ENCODE measurements around the gene SPTLC2.
"Not testable (repeated sequence)": the region's sequence is repeated elsewhere in the genome, so short reads cannot be mapped to it uniquely, and the experiment has no call there.

Gene SPTLC2

GRCh38 chr14:77616454-77617229 is at the start of gene SPTLC2:
Gene SPTLC2 (minus strand): TSS chr14:77616637. CDS start chr14:77616579, 58 bp downstream.
- Histone ChIP-seq H3K36me3 (no peaks in the 10 kb centered on the region), H3K4me1 (peaks cover 24% of the 10 kb centered on the region), H3K9ac (peak within 1 kb of the TSS; percentile 92), H3K9me3 (no peaks in the 10 kb centered on the region), H3K27me3 (no peaks in the 10 kb centered on the region), H4K20me1 (peaks cover 43% of the 10 kb centered on the region), H3K4me3 (peak within 1 kb of the TSS; percentile 98), H3K4me2 (peak within 1 kb of the TSS; percentile 92), H3K27ac (peak within 1 kb of the TSS; percentile 82)
- TF ChIP-seq Cebpa-rat (IDR thresholded peaks at IDR 0.05), result no peak

GRCh38 chr14:77663293-77663692 is 46.9 kb upstream of the SPTLC2 start:
- Histone ChIP-seq H3K27ac (no peak overlapping the region), H3K4me3 (no peak overlapping the region), H3K27me3 (no peaks in the 10 kb centered on the region), H3K9me3 (no peaks in the 10 kb centered on the region), H3K36me3 (no peaks in the 10 kb centered on the region), H3K9ac (no peak overlapping the region), H4K20me1 (no peaks in the 10 kb centered on the region), H3K4me2 (no peak overlapping the region), H3K4me1 (peaks cover 31% of the 10 kb centered on the region)
- TF ChIP-seq Cebpa-rat (IDR thresholded peaks at IDR 0.05), result no peak

DNA sequence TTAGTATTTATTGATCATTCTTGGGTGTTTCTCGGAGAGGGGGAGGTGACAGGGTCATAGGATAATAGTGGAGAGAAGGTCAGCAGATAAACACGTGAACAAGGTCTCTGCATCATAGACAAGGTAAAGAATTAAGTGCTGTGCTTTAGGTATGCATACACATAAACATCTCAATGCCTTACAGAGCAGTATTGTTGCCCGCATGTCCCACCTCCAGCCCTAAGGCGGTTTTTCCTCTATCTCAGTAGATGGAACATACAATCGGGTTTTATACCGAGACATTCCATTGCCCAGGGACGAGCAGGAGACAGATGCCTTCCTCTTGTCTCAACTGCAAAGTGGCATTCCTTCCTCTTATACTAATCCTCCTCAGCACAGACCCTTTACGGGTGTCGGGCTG is 45.1 kb upstream of the SPTLC2 start:
- H3K4me3 ChIP-seq, H3K9me3 ChIP-seq, H3K27me3 ChIP-seq, H3K9ac ChIP-seq, H4K20me1 ChIP-seq, H3K27ac ChIP-seq, H3K36me3 ChIP-seq: not testable (repeated sequence)
- H3K4me2 ChIP-seq, result peak overlapping the region; percentile 89; the same call in 1 of the 2 replicates
- peaks cover 49% of the 10 kb centered on the region for H3K4me1 ChIP-seq

GRCh38 chr14:77660754-77661153 is 44.3 kb upstream of the SPTLC2 start:
- H3K9me3 ChIP-seq, result no peaks in the 10 kb centered on the region
- H3K4me1 ChIP-seq, result peaks cover 57% of the 10 kb centered on the region
- no peaks in the 10 kb centered on the region for H4K20me1 ChIP-seq
- H3K36me3 ChIP-seq, result no peaks in the 10 kb centered on the region
- H3K4me2 ChIP-seq, result peak overlapping the region; percentile 89
- no peak overlapping the region for H3K9ac ChIP-seq
- peak overlapping the region; percentile 46 for H3K27ac ChIP-seq
- peak overlapping the region; percentile 48 for H3K4me3 ChIP-seq
- H3K27me3 ChIP-seq, result no peaks in the 10 kb centered on the region
- no peak for TF ChIP-seq Cebpa-rat (IDR thresholded peaks at IDR 0.05)

DNA sequence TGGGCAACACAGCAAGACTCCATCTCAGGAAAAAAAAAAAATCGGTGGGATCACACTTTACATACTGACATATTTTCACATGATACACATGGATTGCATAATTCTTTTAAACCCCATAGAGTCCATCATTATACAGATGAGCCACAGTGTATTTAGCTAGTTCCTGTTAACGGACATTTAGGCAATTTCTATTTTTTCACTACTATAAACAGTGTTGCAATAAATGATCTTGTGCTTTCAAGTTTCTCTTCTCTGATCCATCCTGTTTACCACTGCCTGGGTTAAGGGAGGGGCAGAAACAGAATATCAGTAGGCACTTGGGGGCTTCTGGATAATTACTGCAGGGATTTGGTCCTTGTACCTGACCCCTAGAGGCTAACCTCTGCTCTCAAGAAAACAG is 43.4 kb upstream of the SPTLC2 start:
- Histone ChIP-seq H3K4me2 (peak overlapping the region; percentile 89), H3K4me3 (peak overlapping the region; percentile 48; the same call in 1 of the 2 replicates), H3K4me1 (peaks cover 66% of the 10 kb centered on the region), H4K20me1 (no peaks in the 10 kb centered on the region), H3K27me3 (no peaks in the 10 kb centered on the region), H3K9ac (no peak overlapping the region), H3K36me3 (no peaks in the 10 kb centered on the region), H3K27ac (peak overlapping the region; percentile 46), H3K9me3 (no peaks in the 10 kb centered on the region)
- no peak for TF ChIP-seq Cebpa-rat (IDR thresholded peaks at IDR 0.05)

- Histone ChIP-seq H3K36me3 (no peaks in the 10 kb centered on the region), H3K4me3 (peak overlapping the region; percentile 51), H3K9ac (peak overlapping the region; percentile 28; the same call in 1 of the 2 replicates), H3K4me1 (peaks cover 87% of the 10 kb centered on the region), H3K9me3 (no peaks in the 10 kb centered on the region; the same call in 1 of the 2 replicates), H3K27ac (peak overlapping the region; percentile 73), H3K27me3 (no peaks in the 10 kb centered on the region), H4K20me1 (no peaks in the 10 kb centered on the region), H3K4me2 (peak overlapping the region; percentile 89)
- TF ChIP-seq Cebpa-rat (IDR thresholded peaks at IDR 0.05), result no peak
These were observed 40.8 kb upstream of the SPTLC2 start for GRCh38 chr14:77657280-77657679.

DNA sequence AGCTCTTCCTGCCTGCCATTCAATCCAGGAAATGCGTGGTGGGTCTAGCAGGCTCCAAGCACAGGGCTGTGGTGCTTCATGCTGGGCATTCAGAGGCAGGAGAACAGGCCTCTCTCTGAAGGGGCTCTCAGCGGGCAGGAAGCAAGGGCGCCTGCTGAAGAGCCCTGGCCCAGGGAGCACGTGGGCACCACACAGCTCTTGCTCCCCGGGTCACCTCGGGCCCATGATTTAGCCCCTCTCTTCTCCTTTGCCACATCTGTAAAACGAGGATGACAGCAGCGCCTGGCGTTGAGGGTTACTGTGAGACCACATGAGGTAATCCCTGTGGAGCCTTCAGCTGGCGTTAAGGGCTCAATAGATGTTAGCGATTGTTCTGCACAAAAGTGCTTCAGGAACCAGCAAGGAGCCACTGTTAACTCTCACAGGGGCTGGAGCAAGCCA is 37.6 kb upstream of the SPTLC2 start:
- no peaks in the 10 kb centered on the region; the same call in 1 of the 2 replicates for H3K9me3 ChIP-seq
- H3K4me1 ChIP-seq, result peaks cover 68% of the 10 kb centered on the region
- no peaks in the 10 kb centered on the region for H4K20me1 ChIP-seq
- H3K4me2 ChIP-seq, result peak overlapping the region; percentile 89
- peak overlapping the region; percentile 77 for H3K27ac ChIP-seq
- TF ChIP-seq Cebpa-rat (IDR thresholded peaks at IDR 0.05), result no peak
- no peaks in the 10 kb centered on the region for H3K36me3 ChIP-seq
- no peak overlapping the region; the same call in 1 of the 2 replicates for H3K4me3 ChIP-seq
- peak overlapping the region; percentile 16 for H3K9ac ChIP-seq
- H3K27me3 ChIP-seq, result no peaks in the 10 kb centered on the region

DNA sequence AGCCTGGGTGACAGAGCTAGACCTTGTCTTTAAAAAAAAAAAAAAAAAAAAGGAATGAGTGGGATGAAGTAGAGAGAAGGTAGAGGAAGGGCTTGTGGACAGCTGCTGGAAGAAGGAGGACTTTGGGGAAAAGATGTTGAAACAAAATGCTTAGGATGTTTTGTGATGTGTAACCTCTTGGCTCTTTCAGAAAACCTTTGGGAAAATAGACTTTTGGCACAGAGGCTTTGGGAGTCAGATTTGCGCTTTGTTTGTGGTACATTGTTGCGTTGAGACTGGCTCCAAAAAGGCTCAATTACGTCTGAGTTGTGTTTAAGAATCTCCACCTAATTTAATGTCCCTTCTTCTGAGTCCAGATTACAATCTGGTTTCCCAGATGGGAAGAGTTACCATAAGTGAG is 32.9 kb upstream of the SPTLC2 start:
- Histone ChIP-seq H4K20me1 (no peaks in the 10 kb centered on the region), H3K36me3 (no peaks in the 10 kb centered on the region), H3K27me3 (no peaks in the 10 kb centered on the region), H3K4me3 (no peak overlapping the region), H3K27ac (no peak overlapping the region), H3K9me3 (peaks cover 6% of the 10 kb centered on the region; the same call in 1 of the 2 replicates), H3K4me1 (peaks cover 21% of the 10 kb centered on the region), H3K9ac (no peak overlapping the region), H3K4me2 (no peak overlapping the region)
- TF ChIP-seq Cebpa-rat (IDR thresholded peaks at IDR 0.05), result no peak

- no peak overlapping the region for H3K4me2 ChIP-seq
- no peak overlapping the region for H3K9ac ChIP-seq
- peaks cover 9% of the 10 kb centered on the region; the same call in 1 of the 2 replicates for H3K9me3 ChIP-seq
- no peaks in the 10 kb centered on the region for H3K36me3 ChIP-seq
- no peaks in the 10 kb centered on the region for H4K20me1 ChIP-seq
- peaks cover 14% of the 10 kb centered on the region for H3K4me1 ChIP-seq
- H3K27ac ChIP-seq, result no peak overlapping the region
- no peak for TF ChIP-seq Cebpa-rat (IDR thresholded peaks at IDR 0.05)
- H3K4me3 ChIP-seq, result no peak overlapping the region
- H3K27me3 ChIP-seq, result no peaks in the 10 kb centered on the region
These were observed 32.2 kb upstream of the SPTLC2 start for GRCh38 chr14:77648520-77649200.

DNA sequence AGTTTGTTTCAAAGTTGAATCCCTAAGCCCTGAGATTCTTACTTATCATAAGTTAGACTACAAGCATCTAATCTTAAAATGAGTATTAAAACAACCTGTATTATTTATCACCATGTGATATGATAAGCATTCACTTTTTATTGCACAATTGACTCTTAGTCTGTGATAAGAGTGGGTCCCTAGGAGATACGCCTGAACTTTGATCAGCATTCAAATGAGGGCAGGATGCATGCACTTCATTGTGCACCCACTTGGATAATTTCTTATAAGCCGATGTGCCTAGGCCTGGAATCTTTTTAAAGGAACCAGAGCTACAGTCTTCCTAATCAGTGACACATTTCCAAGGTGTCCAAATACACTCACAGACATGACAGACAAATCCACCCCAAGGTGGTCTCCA is 31.4 kb upstream of the SPTLC2 start:
- peaks cover 9% of the 10 kb centered on the region; the same call in 1 of the 2 replicates for H3K9me3 ChIP-seq
- H3K4me3 ChIP-seq, result no peak overlapping the region
- peaks cover 6% of the 10 kb centered on the region; the same call in 1 of the 2 replicates for H3K4me1 ChIP-seq
- TF ChIP-seq Cebpa-rat (IDR thresholded peaks at IDR 0.05), result no peak
- H4K20me1 ChIP-seq, result no peaks in the 10 kb centered on the region
- H3K27ac ChIP-seq, result no peak overlapping the region
- no peaks in the 10 kb centered on the region for H3K36me3 ChIP-seq
- no peak overlapping the region for H3K4me2 ChIP-seq
- no peak overlapping the region for H3K9ac ChIP-seq
- H3K27me3 ChIP-seq, result no peaks in the 10 kb centered on the region

Data from BLaER1 (cell line).